ENCODE measurements around the gene OSBP2.

OSBP2 gene

GRCh38 chr22:30694640-30695350 lies at the start of gene OSBP2:
Gene OSBP2, plus strand, starts transcription at chr22:30694874. Its CDS starts 36 bp downstream, at chr22:30694910.
- peak within 1 kb of the TSS in 1 of 2 donors; percentile 15 for H3K27ac ChIP-seq
- peak in 1 of 2 donors; percentile 62 for DNase-seq
- no peaks in the 10 kb centered on the region for H3K36me3 ChIP-seq
- intact Hi-C loops (cut with DNase I; ENCODE audit: low total_unique reads): no loop called here
- peak within 1 kb of the TSS; percentile 46 to 62 for H3K4me3 ChIP-seq
- no peaks in the 10 kb centered on the region for H3K9me3 ChIP-seq
- H3K4me1 ChIP-seq: peaks cover 0 to 13% (median 11%) of the 10 kb centered on the region in 4 donors
- TF ChIP-seq, protein P1, sequence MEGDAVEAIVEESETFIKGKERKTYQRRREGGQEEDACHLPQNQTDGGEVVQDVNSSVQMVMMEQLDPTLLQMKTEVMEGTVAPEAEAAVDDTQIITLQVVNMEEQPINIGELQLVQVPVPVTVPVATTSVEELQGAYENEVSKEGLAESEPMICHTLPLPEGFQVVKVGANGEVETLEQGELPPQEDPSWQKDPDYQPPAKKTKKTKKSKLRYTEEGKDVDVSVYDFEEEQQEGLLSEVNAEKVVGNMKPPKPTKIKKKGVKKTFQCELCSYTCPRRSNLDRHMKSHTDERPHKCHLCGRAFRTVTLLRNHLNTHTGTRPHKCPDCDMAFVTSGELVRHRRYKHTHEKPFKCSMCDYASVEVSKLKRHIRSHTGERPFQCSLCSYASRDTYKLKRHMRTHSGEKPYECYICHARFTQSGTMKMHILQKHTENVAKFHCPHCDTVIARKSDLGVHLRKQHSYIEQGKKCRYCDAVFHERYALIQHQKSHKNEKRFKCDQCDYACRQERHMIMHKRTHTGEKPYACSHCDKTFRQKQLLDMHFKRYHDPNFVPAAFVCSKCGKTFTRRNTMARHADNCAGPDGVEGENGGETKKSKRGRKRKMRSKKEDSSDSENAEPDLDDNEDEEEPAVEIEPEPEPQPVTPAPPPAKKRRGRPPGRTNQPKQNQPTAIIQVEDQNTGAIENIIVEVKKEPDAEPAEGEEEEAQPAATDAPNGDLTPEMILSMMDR (IDR thresholded peaks at IDR 0.05): no peak
- peaks cover 0 to 5% of the 10 kb centered on the region in 2 donors for H3K27me3 ChIP-seq

GRCh38 chr22:30646518-30647160 lies 48.0 kb upstream of the OSBP2 start:
- DNase-seq: no peak
- TF ChIP-seq, protein P1 (IDR thresholded peaks at IDR 0.05): no peak
- Histone ChIP-seq H3K4me1 (no peaks in the 10 kb centered on the region), H3K36me3 (peaks cover 0 to 17% (median 7%) of the 10 kb centered on the region in 3 donors), H3K4me3 (no peak overlapping the region), H3K9me3 (no peaks in the 10 kb centered on the region), H3K27me3 (no peaks in the 10 kb centered on the region), H3K27ac (no peak overlapping the region)
- intact Hi-C loops (cut with DNase I; ENCODE audit: low total_unique reads): no loop called here

DNA sequence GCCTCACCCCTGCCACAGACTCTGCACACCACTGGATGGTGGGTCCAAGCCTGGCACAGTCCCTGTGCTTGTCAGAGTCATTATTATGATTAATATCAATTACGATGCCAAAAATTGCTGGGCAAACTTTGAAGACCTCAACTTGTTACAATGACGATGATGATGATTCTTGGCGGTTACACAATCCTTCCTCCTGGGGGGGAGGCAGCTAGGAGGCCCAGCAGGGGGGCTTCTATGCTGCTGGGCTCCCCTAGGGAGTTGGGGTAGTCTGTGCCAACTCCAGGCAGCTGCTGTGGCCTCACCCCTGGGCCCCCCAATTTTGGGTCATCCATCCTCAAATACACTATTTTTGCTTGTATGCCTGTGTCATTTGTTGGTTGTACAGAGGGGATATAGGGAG lies 47.1 kb upstream of the OSBP2 start:
- no peaks in the 10 kb centered on the region for H3K27me3 ChIP-seq
- no peak overlapping the region for H3K27ac ChIP-seq
- H3K4me1 ChIP-seq: no peaks in the 10 kb centered on the region
- peaks cover 0 to 17% (median 7%) of the 10 kb centered on the region in 3 donors for H3K36me3 ChIP-seq
- TF ChIP-seq, protein P1 (IDR thresholded peaks at IDR 0.05): no peak
- intact Hi-C loops (cut with DNase I; ENCODE audit: low total_unique reads): no loop called here
- no peak overlapping the region for H3K4me3 ChIP-seq
- no peak for DNase-seq
- H3K9me3 ChIP-seq: no peaks in the 10 kb centered on the region

GRCh38 chr22:30648825-30649224 lies 45.8 kb upstream of the OSBP2 start:
- H3K4me1 ChIP-seq: no peaks in the 10 kb centered on the region
- H3K27me3 ChIP-seq: no peaks in the 10 kb centered on the region
- TF ChIP-seq, protein P1 (IDR thresholded peaks at IDR 0.05): no peak
- peaks cover 0 to 17% (median 7%) of the 10 kb centered on the region in 3 donors for H3K36me3 ChIP-seq
- H3K4me3 ChIP-seq: no peak overlapping the region
- no peak overlapping the region for H3K27ac ChIP-seq
- intact Hi-C loops (cut with DNase I; ENCODE audit: low total_unique reads): no loop called here
- H3K9me3 ChIP-seq: no peaks in the 10 kb centered on the region
- DNase-seq: no peak

- Histone ChIP-seq H3K4me3 (no peak overlapping the region), H3K9me3 (no peaks in the 10 kb centered on the region), H3K27me3 (no peaks in the 10 kb centered on the region), H3K36me3 (peaks cover 0 to 17% (median 7%) of the 10 kb centered on the region in 3 donors), H3K4me1 (no peaks in the 10 kb centered on the region), H3K27ac (no peak overlapping the region)
- TF ChIP-seq, protein P1 (IDR thresholded peaks at IDR 0.05): no peak
- peak in 1 of 2 donors; percentile 52 for DNase-seq
- intact Hi-C loops (cut with DNase I; ENCODE audit: low total_unique reads): no loop called here
These were observed 45.2 kb upstream of the OSBP2 start for GRCh38 chr22:30649430-30650007.
